ENCODE measurements around the gene SIX2. TPM values are rescaled to one million over a fixed set of nuclear protein-coding genes. Genes with fewer than 3 reads are reported as not detected.

Gene SIX2
- total RNA-seq, 1 experiment from 2014 or later: 0.51 TPM

- H3K27ac ChIP-seq (ENCODE audit: low read length): no peak overlapping the region
- POLR2A ChIA-PET: no interaction called here
- ATAC-seq (no peak), DNase-seq (ENCODE audit: low read depth, low spot score) (no peak)
- H3K4me1 ChIP-seq (ENCODE audit: control insufficient read depth, insufficient read depth, low read length): no peaks in the 10 kb centered on the region
- no TSS peak for BruUV-seq (replicated peaks)
- H3K4me3 ChIP-seq (ENCODE audit: low read depth in 2 of 2, low read length in 2 of 2): no peak overlapping the region
- no peaks in the 10 kb centered on the region for H3K36me3 ChIP-seq (ENCODE audit: control insufficient read depth, insufficient read depth, low read length)
- H3K9me3 ChIP-seq (ENCODE audit: control insufficient read depth, insufficient read depth, low read depth, low read length): no peaks in the 10 kb centered on the region
- no peaks in the 10 kb centered on the region; the same call in 1 of the 2 replicates for H3K27me3 ChIP-seq (ENCODE audit: control insufficient read depth, insufficient read depth, low read length)
- in situ Hi-C loops (cut with HindIII; ENCODE audit: low pct_unique_long_range_greater_than_20kb, low sequenced_read_pairs) (no loop called here), intact Hi-C loops (cut with micrococcal nuclease; ENCODE audit: unreplicated experiment) (no loop called here)
- CTCF ChIA-PET: interaction anchor here (0.8 kb wide), 1 partner anchor 514 kb away, joined by 10 read pairs; no protein-coding TSS in a partner anchor
- TF ChIP-seq REST (IDR thresholded peaks at IDR 0.05; ENCODE audit: insufficient read depth in 1 of 2, low read depth in 2 of 2, low read length in 1 of 2) (no peak), POLR2AphosphoS5 (IDR thresholded peaks at IDR 0.05; ENCODE audit: low read depth, low read length) (no peak), SIN3A (IDR thresholded peaks at IDR 0.05; ENCODE audit: borderline replicate concordance, insufficient read depth, low read depth, low read length) (no peak), TCF7L2 (IDR thresholded peaks at IDR 0.05; ENCODE audit: low read depth, low read length) (no peak), CTCF (IDR thresholded peaks at IDR 0.05) (no peak)
Measured at GRCh38 chr2:44965684-44966083, 43.6 kb downstream of the SIX2 start.

- ChIA-PET POLR2A (no interaction called here), CTCF (interaction anchor here (0.5 to 0.8 kb wide), 3 partner anchors 513 to 618 kb away, joined by 3 to 10 read pairs (median 7); no protein-coding TSS in a partner anchor)
- no peak overlapping the region for H3K4me3 ChIP-seq (ENCODE audit: low read depth in 2 of 2, low read length in 2 of 2)
- in situ Hi-C loops (cut with HindIII; ENCODE audit: low pct_unique_long_range_greater_than_20kb, low sequenced_read_pairs): no loop called here
- H3K27ac ChIP-seq (ENCODE audit: low read length): no peak overlapping the region
- ATAC-seq (no peak), DNase-seq (ENCODE audit: low read depth, low spot score) (no peak)
- intact Hi-C loops (cut with micrococcal nuclease; ENCODE audit: unreplicated experiment): no loop called here
- H3K9me3 ChIP-seq (ENCODE audit: control insufficient read depth, insufficient read depth, low read depth, low read length): no peaks in the 10 kb centered on the region
- H3K36me3 ChIP-seq (ENCODE audit: control insufficient read depth, insufficient read depth, low read length): no peaks in the 10 kb centered on the region
- BruUV-seq (replicated peaks): no TSS peak
- no peaks in the 10 kb centered on the region; the same call in 1 of the 2 replicates for H3K27me3 ChIP-seq (ENCODE audit: control insufficient read depth, insufficient read depth, low read length)
- TF ChIP-seq POLR2AphosphoS5 (IDR thresholded peaks at IDR 0.05; ENCODE audit: low read depth, low read length): no peak
- TF ChIP-seq TCF7L2 (IDR thresholded peaks at IDR 0.05; ENCODE audit: low read depth, low read length): no peak
- no peak for TF ChIP-seq REST (IDR thresholded peaks at IDR 0.05; ENCODE audit: insufficient read depth in 1 of 2, low read depth in 2 of 2, low read length in 1 of 2)
- TF ChIP-seq SIN3A (IDR thresholded peaks at IDR 0.05; ENCODE audit: borderline replicate concordance, insufficient read depth, low read depth, low read length): no peak
- TF ChIP-seq CTCF (IDR thresholded peaks at IDR 0.05): no peak
- no peaks in the 10 kb centered on the region for H3K4me1 ChIP-seq (ENCODE audit: control insufficient read depth, insufficient read depth, low read length)
Measured at GRCh38 chr2:44964752-44965236, 44.5 kb downstream of the SIX2 start.
